DMS53 treated with DMSO at 0.1 percent for 48 hours (cell line): ENCODE results near the gene FAM72A.
A peak's percentile ranks its signal among the peaks of the same experiment; 100 is the strongest.
"Not testable (repeated sequence)": the region's sequence is repeated elsewhere in the genome, so short reads cannot be mapped to it uniquely, and the experiment has no call there.

Source experiments
- DNase-seq: peaks from one replicate; lab custom pipeline; 2025; ENCODE audit not compliant: unreplicated experiment; lab: John Stamatoyannopoulos, UW

The FAM72A gene

GRCh38 chr1:206202789-206203363, at the start of gene FAM72A:
Gene FAM72A (minus strand): TSS chr1:206202839. CDS start chr1:206202025, 814 bp downstream.
- DNase-seq = peak; percentile 100

- DNase-seq = not testable (repeated sequence)
These were observed 48.5 kb upstream of the FAM72A start for GRCh38 chr1:206250953-206251681.

GRCh38 chr1:206246129-206246886, 43.7 kb upstream of the FAM72A start:
- DNase-seq = not testable (repeated sequence)

DNA sequence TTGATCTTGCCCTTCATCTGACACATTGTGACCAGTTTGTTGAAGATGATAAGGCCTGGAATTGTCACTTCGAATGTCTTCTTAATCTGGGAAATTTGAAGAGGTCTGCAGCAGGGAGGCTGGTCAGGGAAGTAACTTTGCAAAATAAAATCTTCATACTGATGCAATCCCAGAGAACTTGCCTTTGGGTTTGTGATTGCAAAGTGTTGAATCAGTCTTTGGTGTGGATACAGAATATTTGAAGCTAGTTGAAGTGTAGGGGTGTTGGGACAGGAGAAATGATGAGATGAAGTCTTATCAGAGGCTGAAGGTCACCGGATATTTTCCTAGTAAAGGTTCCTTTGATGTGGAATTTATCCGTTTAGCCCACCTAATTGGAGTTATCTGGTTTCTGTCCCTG, 42.8 kb upstream of the FAM72A start:
- DNase-seq = not testable (repeated sequence)

GRCh38 chr1:206243335-206243734, 40.7 kb upstream of the FAM72A start:
- DNase-seq = not testable (repeated sequence)

DNA sequence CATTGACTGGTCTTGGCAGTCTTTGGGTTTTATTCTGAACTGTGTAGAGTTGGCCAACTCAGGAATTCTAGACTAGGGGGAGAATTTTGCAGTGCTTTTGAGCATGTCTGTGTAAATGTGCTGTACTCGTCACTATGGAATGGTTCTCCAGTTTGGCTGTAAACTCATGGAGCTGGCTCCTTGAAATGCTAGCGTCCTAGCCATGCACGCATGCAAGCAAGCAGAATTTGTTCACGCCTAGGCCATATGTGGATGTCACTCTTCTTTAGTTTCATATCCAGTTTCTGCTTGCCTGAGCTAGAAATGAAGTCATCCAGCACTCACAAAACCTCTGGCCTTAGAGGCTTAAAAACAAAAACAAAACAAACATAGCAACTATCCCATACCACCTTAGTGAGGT, 37.6 kb upstream of the FAM72A start:
- not testable (repeated sequence) for DNase-seq

DNA sequence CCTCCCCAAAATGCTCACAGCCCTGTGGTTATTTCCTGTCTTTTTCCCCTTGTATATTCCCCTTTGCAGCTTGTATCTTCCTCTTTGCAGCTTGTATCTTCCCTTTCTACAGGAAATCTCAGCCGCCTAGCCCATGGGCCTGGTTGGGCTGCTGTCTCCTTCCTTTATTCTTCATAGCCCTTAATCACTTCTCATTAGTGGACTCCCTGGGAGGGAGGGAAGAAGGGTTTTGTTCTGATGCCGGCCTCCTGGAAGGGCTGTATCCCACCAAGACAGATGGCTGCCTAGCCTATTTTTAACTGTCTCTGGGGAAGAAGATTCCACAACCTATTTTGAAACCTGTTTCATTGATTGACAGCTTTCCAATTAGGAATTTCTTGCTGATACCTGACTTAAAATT, 32.6 kb upstream of the FAM72A start:
- DNase-seq = not testable (repeated sequence)

DNA sequence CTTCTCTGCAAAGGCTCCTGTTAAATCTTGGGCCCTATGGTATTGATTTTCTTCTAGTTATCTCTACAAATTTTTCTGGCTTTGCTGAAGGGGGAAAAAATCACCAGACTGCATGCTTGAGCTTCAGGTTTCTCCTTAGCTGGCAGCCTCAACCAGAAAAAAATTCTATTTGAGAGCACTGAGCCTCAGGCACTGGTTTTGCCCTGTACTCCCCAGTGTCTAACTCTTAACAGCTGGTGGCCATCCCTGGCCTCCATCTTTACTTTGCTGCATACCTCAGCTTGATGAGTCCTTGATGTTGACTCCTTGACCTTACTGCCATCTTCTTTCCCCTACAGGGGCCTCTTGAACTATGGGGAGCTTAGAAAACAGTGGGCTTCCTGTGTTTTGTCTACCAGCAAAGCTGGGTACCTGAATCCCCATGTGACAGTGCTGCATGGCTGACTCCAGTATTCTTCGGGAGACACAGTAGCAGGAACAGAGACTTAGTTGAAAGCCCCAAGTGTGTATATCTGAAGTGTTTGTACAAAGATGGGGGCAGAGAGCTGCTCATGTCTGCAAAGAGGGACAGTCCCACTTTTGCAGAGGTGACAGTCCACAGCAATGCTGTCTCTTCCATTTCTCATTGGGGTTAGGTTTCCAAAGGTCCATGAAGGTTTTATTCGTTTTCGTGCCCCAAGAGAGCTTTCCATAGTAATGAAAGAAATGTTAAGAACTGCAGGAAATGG, 31.7 kb upstream of the FAM72A start:
- DNase-seq = not testable (repeated sequence)

- not testable (repeated sequence) for DNase-seq
These were observed 30.5 kb upstream of the FAM72A start for GRCh38 chr1:206232970-206233645.

GRCh38 chr1:206231989-206232388, 29.4 kb upstream of the FAM72A start:
- DNase-seq = not testable (repeated sequence)

GRCh38 chr1:206229286-206229685, 26.6 kb upstream of the FAM72A start:
- not testable (repeated sequence) for DNase-seq

DNA sequence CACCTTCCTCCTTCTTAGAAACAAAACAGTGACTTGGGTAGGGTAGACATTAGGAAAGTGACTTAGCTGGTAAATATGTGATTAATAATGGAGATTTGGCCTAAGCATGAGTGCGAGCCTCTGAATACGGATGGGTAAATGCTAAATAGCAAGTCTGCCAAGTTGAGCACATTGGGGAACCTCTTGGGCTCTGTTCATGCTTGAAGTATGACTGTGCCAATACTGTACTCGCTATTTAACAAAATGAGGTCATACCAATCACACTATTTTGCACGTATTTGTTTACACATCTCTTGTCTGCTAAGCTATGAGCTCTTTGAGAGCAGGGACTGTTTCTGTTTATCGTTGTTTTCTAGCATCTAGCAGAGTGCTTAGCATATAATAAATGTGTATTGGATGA, 24.2 kb upstream of the FAM72A start:
- not testable (repeated sequence) for DNase-seq

- DNase-seq = not testable (repeated sequence)
These were observed 22.7 kb upstream of the FAM72A start for GRCh38 chr1:206225386-206225785.

GRCh38 chr1:206224190-206224776, 21.6 kb upstream of the FAM72A start:
- not testable (repeated sequence) for DNase-seq

DNA sequence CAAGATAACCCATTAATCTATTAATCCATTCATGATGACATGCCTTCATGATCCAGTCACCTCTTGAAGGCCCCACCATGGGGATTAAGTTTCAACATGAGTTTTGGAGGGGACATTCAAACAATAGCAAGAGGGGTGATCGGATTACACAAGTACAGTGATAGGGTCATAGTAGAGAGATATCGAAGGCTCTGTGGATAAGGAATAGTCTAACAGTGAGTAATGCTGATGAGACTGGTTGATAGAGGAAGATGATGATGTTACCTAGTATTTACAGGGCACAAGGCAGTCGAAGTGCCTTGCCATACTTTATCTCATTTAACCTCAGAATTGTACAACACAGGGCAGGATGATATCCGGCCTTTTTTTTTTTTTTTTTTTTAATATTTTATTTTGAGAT, 18.9 kb upstream of the FAM72A start:
- DNase-seq = not testable (repeated sequence)

GRCh38 chr1:206220332-206221000, 17.8 kb upstream of the FAM72A start:
- not testable (repeated sequence) for DNase-seq

- DNase-seq = not testable (repeated sequence)
These were observed 17.1 kb upstream of the FAM72A start for GRCh38 chr1:206219514-206220331.

GRCh38 chr1:206218765-206219164, 16.1 kb upstream of the FAM72A start:
- not testable (repeated sequence) for DNase-seq

DNA sequence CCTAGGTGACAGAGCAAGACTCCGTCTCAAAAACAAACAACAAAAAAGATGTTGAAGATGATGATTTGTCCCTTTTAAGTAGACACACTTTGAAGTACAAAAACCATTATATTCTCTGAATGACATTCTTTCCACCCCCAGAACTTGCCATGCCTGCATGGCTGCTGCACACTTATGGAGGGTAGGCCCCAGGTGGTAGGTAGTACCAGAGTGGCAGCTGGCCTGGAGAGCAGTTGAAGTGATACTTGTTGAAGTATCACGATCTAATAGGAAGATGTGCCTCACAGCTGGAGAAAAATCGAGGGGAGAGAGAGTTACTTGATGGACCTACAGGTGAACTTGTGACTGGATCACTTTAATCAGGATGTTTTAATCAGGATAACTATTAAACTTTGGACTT, 15.6 kb upstream of the FAM72A start:
- DNase-seq = not testable (repeated sequence)
